ENCODE measurements around the gene SREK1.

DNA sequence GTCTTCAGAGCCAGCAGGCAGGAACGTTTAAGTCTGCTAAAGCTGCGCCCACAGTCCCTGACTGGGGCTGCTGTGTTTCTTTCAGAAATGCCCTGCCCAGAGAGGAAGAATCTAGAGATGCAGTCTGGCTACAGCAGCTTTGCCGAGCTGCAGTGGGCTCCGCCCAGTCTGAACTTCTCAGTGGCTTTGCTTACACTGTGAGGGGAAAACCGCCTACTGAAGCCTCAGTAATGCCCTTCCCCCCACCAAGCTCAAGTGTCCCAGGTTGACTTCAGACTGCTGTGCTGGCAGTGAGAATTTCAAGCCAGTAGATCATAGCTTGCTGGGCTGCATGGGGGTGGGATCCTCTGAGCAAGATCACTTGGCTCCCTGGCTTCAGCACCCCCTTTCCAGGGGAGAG, 78.4 kb downstream of the SREK1 start:
- TF ChIP-seq, protein P1, sequence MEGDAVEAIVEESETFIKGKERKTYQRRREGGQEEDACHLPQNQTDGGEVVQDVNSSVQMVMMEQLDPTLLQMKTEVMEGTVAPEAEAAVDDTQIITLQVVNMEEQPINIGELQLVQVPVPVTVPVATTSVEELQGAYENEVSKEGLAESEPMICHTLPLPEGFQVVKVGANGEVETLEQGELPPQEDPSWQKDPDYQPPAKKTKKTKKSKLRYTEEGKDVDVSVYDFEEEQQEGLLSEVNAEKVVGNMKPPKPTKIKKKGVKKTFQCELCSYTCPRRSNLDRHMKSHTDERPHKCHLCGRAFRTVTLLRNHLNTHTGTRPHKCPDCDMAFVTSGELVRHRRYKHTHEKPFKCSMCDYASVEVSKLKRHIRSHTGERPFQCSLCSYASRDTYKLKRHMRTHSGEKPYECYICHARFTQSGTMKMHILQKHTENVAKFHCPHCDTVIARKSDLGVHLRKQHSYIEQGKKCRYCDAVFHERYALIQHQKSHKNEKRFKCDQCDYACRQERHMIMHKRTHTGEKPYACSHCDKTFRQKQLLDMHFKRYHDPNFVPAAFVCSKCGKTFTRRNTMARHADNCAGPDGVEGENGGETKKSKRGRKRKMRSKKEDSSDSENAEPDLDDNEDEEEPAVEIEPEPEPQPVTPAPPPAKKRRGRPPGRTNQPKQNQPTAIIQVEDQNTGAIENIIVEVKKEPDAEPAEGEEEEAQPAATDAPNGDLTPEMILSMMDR (IDR thresholded peaks at IDR 0.05), result no peak
- TF ChIP-seq POLR2A (IDR thresholded peaks at IDR 0.05), result no peak
